Measurements from ENCODE around the gene REEP3.

- TF ChIP-seq POLR2A (IDR thresholded peaks at IDR 0.05) (no peak), CTCF (IDR thresholded peaks at IDR 0.05) (no peak), POLR2AphosphoS5 (IDR thresholded peaks at IDR 0.05) (no peak), EP300 (IDR thresholded peaks at IDR 0.05; ENCODE audit: low read depth) (no peak)
Observed at GRCh38 chr10:63558132-63558784, 37.1 kb downstream of the REEP3 start.

Data from transverse colon (tissue), 4 donors.